GM19468 (cell line): ENCODE measurements around the gene PLXNA2.

Experiments
- ATAC-seq: cut with Tn5 transposase; IDR thresholded peaks from one replicate; pipeline ENCODE4 v1.9.1; 2021; ENCODE audit warnings: mild to moderate bottlenecking, moderate library complexity, moderate number of reproducible peaks; ENCODE audit not compliant: unreplicated experiment; ENCODE audit errors: extremely low read depth

PLXNA2 gene

GRCh38 chr1:208265525-208265924 lies 21.3 kb upstream of the PLXNA2 start:
- ATAC-seq = no peak

- ATAC-seq = no peak
Measured at GRCh38 chr1:208265122-208265469, 20.9 kb upstream of the PLXNA2 start.

GRCh38 chr1:208264469-208265121 lies 20.4 kb upstream of the PLXNA2 start:
- no peak for ATAC-seq

GRCh38 chr1:208261874-208262273 lies 17.7 kb upstream of the PLXNA2 start:
- no peak for ATAC-seq

GRCh38 chr1:208258277-208258676 lies 14.1 kb upstream of the PLXNA2 start:
- no peak for ATAC-seq

- ATAC-seq = no peak
Measured at GRCh38 chr1:208257351-208257750, 13.2 kb upstream of the PLXNA2 start.

GRCh38 chr1:208256556-208256955 lies 12.4 kb upstream of the PLXNA2 start:
- ATAC-seq = no peak

- ATAC-seq = no peak
Measured at GRCh38 chr1:208256091-208256490, 11.9 kb upstream of the PLXNA2 start.

- ATAC-seq = no peak
Measured at GRCh38 chr1:208254862-208255261, 10.7 kb upstream of the PLXNA2 start.

GRCh38 chr1:208254376-208254775 lies 10.2 kb upstream of the PLXNA2 start:
- ATAC-seq = no peak

- ATAC-seq = no peak
Measured at GRCh38 chr1:208252836-208253576, 8.8 kb upstream of the PLXNA2 start.

- ATAC-seq = no peak
Measured at GRCh38 chr1:208251911-208252835, 8.0 kb upstream of the PLXNA2 start.

- no peak for ATAC-seq
Measured at GRCh38 chr1:208251015-208251414, 6.8 kb upstream of the PLXNA2 start.

GRCh38 chr1:208250613-208251012 lies 6.4 kb upstream of the PLXNA2 start:
- no peak for ATAC-seq

GRCh38 chr1:208248991-208249696 lies 5.0 kb upstream of the PLXNA2 start:
- no peak for ATAC-seq

- ATAC-seq = no peak
Measured at GRCh38 chr1:208248307-208248801, 4.2 kb upstream of the PLXNA2 start.

- ATAC-seq = no peak
Measured at GRCh38 chr1:208247696-208248095, 3.5 kb upstream of the PLXNA2 start.

GRCh38 chr1:208245185-208245705 lies 1.1 kb upstream of the PLXNA2 start:
- peak; percentile 60 for ATAC-seq

GRCh38 chr1:208243527-208243966 lies 637 bp downstream of the PLXNA2 start:
- no peak for ATAC-seq
